GM21360 (cell line): ENCODE data around the gene CPT1A.

Source experiments
- ATAC-seq: cut with Tn5 transposase; IDR thresholded peaks from one replicate; pipeline ENCODE4 v1.9.1; 2021; ENCODE audit warnings: mild to moderate bottlenecking, moderate library complexity; ENCODE audit not compliant: unreplicated experiment

CPT1A gene

GRCh38 chr11:68804786-68805185 lies 36.9 kb downstream of the CPT1A start:
- no peak for ATAC-seq

- no peak for ATAC-seq
Observed at GRCh38 chr11:68803766-68804165, 38.0 kb downstream of the CPT1A start.

- ATAC-seq: no peak
Observed at GRCh38 chr11:68798221-68798813, 43.4 kb downstream of the CPT1A start.

- no peak for ATAC-seq
Observed at GRCh38 chr11:68796801-68797200, 44.9 kb downstream of the CPT1A start.

GRCh38 chr11:68792400-68792966 lies 49.2 kb downstream of the CPT1A start:
- ATAC-seq: no peak

- ATAC-seq: no peak
Observed at GRCh38 chr11:68784653-68785052, 57.1 kb downstream of the CPT1A start.

GRCh38 chr11:68783216-68783821 lies 58.4 kb downstream of the CPT1A start:
- no peak for ATAC-seq

GRCh38 chr11:68782711-68783110 lies 59.0 kb downstream of the CPT1A start:
- ATAC-seq: no peak

- no peak for ATAC-seq
Observed at GRCh38 chr11:68780829-68781228, 60.9 kb downstream of the CPT1A start.

- no peak for ATAC-seq
Observed at GRCh38 chr11:68778205-68778604, 63.5 kb downstream of the CPT1A start.

GRCh38 chr11:68776442-68777235 lies 65.1 kb downstream of the CPT1A start:
- ATAC-seq: no peak

- no peak for ATAC-seq
Observed at GRCh38 chr11:68775951-68776388, 65.7 kb downstream of the CPT1A start.

- no peak for ATAC-seq
Observed at GRCh38 chr11:68774194-68774585, 67.5 kb downstream of the CPT1A start.

- ATAC-seq: no peak
Observed at GRCh38 chr11:68773521-68774193, 68.1 kb downstream of the CPT1A start.

- no peak for ATAC-seq
Observed at GRCh38 chr11:68772936-68773335, 68.8 kb downstream of the CPT1A start.

GRCh38 chr11:68770781-68771180 lies 70.9 kb downstream of the CPT1A start:
- no peak for ATAC-seq

GRCh38 chr11:68767672-68768071 lies 74.0 kb downstream of the CPT1A start:
- no peak for ATAC-seq

GRCh38 chr11:68766786-68767185 lies 74.9 kb downstream of the CPT1A start:
- no peak for ATAC-seq

GRCh38 chr11:68764746-68765145 lies 77.0 kb downstream of the CPT1A start:
- no peak for ATAC-seq

GRCh38 chr11:68763926-68764657 lies 77.6 kb downstream of the CPT1A start:
- ATAC-seq: no peak
